Measurements from ENCODE around the gene UBE2J1.

Gene UBE2J1

DNA sequence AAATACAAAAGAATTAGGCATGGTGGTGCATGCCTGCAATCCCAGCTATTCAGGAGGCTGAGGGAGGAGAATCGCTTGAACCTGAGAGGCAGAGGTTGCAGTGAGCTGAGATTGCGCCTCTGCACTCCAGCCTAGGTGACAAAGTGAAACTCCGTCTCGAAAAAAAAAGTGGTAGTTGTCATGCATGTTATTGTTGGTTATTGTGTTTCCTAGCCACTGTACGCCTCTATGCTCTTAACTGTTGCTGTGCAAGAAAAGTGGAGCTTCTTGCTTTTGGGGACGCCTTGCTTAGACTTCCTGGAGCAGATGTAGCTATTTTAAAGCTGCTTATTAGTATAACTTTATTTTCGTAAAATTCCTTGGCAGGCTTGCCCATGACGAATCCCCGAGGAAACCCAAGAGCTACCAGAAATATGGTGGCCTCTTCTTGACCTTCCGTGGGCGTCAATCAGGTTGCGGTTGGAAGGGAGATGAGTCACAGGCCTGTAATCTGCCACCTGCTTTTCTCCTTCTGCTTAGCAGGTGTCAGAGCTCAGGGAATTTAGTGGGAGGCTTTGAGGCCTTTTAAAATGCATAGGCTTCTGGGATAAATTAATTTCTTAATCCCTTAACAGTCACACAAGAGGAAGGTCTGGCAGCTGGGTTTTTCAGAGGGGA is 54.7 kb downstream of the UBE2J1 start (continued):
- TF ChIP-seq ZEB2 (tag by site-specific recombination; IDR thresholded peaks at IDR 0.05): 0 out of 2 replicates have a peak, but pooled peaks have one; percentile 32
- no peak for TF ChIP-seq ZNF747 (tag by site-specific recombination; IDR thresholded peaks at IDR 0.05)
- TF ChIP-seq, protein P1, sequence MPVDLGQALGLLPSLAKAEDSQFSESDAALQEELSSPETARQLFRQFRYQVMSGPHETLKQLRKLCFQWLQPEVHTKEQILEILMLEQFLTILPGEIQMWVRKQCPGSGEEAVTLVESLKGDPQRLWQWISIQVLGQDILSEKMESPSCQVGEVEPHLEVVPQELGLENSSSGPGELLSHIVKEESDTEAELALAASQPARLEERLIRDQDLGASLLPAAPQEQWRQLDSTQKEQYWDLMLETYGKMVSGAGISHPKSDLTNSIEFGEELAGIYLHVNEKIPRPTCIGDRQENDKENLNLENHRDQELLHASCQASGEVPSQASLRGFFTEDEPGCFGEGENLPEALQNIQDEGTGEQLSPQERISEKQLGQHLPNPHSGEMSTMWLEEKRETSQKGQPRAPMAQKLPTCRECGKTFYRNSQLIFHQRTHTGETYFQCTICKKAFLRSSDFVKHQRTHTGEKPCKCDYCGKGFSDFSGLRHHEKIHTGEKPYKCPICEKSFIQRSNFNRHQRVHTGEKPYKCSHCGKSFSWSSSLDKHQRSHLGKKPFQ (tag by site-specific recombination; IDR thresholded peaks at IDR 0.05): no peak
- TF ChIP-seq KLF10 (tag by site-specific recombination; IDR thresholded peaks at IDR 0.05): peak; percentile 56; the same call in 1 of the 2 replicates
- TF ChIP-seq YY2 (tag by site-specific recombination; IDR thresholded peaks at IDR 0.05): no peak
- TF ChIP-seq ZNF335 (tag by site-specific recombination; conservative IDR thresholded peaks at IDR 0.05): no peak
- TF ChIP-seq ZBTB17 (tag by site-specific recombination; IDR thresholded peaks at IDR 0.05): peak; percentile 54
- TF ChIP-seq ZFP37 (tag by site-specific recombination; IDR thresholded peaks at IDR 0.05): peak; percentile 67; the same call in 1 of the 2 replicates
- peak; percentile 85 for TF ChIP-seq ZNF366 (tag by site-specific recombination; conservative IDR thresholded peaks at IDR 0.05)
- no peak for TF ChIP-seq ZFP69B (tag by site-specific recombination; IDR thresholded peaks at IDR 0.05)
- no peak for TF ChIP-seq ZNF394 (tag by site-specific recombination; IDR thresholded peaks at IDR 0.05; ENCODE audit: borderline replicate concordance)
- no peak for TF ChIP-seq ZNF302 (tag by site-specific recombination; IDR thresholded peaks at IDR 0.05; ENCODE audit: low read depth)
- TF ChIP-seq, protein P2, sequence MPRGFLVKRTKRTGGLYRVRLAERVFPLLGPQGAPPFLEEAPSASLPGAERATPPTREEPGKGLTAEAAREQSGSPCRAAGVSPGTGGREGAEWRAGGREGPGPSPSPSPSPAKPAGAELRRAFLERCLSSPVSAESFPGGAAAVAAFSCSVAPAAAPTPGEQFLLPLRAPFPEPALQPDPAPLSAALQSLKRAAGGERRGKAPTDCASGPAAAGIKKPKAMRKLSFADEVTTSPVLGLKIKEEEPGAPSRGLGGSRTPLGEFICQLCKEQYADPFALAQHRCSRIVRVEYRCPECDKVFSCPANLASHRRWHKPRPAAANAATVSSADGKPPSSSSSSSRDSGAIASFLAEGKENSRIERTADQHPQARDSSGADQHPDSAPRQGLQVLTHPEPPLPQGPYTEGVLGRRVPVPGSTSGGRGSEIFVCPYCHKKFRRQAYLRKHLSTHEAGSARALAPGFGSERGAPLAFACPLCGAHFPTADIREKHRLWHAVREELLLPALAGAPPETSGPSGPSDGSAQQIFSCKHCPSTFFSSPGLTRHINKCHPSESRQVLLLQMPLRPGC (tag by site-specific recombination; IDR thresholded peaks at IDR 0.05): peak; percentile 81
- peak; percentile 66 for TF ChIP-seq PRDM1 (tag by site-specific recombination; IDR thresholded peaks at IDR 0.05)
- TF ChIP-seq ZNF2 (tag by site-specific recombination; IDR thresholded peaks at IDR 0.05): no peak
- peak; percentile 88 for TF ChIP-seq ZNF843 (tag by site-specific recombination; IDR thresholded peaks at IDR 0.05)
- TF ChIP-seq ZNF324 (tag by site-specific recombination; IDR thresholded peaks at IDR 0.05): no peak
- TF ChIP-seq ZNF654 (tag by site-specific recombination; IDR thresholded peaks at IDR 0.05; ENCODE audit: low read depth): no peak
- TF ChIP-seq, protein P3, sequence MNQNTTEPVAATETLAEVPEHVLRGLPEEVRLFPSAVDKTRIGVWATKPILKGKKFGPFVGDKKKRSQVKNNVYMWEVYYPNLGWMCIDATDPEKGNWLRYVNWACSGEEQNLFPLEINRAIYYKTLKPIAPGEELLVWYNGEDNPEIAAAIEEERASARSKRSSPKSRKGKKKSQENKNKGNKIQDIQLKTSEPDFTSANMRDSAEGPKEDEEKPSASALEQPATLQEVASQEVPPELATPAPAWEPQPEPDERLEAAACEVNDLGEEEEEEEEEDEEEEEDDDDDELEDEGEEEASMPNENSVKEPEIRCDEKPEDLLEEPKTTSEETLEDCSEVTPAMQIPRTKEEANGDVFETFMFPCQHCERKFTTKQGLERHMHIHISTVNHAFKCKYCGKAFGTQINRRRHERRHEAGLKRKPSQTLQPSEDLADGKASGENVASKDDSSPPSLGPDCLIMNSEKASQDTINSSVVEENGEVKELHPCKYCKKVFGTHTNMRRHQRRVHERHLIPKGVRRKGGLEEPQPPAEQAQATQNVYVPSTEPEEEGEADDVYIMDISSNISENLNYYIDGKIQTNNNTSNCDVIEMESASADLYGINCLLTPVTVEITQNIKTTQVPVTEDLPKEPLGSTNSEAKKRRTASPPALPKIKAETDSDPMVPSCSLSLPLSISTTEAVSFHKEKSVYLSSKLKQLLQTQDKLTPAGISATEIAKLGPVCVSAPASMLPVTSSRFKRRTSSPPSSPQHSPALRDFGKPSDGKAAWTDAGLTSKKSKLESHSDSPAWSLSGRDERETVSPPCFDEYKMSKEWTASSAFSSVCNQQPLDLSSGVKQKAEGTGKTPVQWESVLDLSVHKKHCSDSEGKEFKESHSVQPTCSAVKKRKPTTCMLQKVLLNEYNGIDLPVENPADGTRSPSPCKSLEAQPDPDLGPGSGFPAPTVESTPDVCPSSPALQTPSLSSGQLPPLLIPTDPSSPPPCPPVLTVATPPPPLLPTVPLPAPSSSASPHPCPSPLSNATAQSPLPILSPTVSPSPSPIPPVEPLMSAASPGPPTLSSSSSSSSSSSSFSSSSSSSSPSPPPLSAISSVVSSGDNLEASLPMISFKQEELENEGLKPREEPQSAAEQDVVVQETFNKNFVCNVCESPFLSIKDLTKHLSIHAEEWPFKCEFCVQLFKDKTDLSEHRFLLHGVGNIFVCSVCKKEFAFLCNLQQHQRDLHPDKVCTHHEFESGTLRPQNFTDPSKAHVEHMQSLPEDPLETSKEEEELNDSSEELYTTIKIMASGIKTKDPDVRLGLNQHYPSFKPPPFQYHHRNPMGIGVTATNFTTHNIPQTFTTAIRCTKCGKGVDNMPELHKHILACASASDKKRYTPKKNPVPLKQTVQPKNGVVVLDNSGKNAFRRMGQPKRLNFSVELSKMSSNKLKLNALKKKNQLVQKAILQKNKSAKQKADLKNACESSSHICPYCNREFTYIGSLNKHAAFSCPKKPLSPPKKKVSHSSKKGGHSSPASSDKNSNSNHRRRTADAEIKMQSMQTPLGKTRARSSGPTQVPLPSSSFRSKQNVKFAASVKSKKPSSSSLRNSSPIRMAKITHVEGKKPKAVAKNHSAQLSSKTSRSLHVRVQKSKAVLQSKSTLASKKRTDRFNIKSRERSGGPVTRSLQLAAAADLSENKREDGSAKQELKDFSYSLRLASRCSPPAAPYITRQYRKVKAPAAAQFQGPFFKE (tag by site-specific recombination; IDR thresholded peaks at IDR 0.05; ENCODE audit: borderline replicate concordance): no peak
- TF ChIP-seq, protein P4, sequence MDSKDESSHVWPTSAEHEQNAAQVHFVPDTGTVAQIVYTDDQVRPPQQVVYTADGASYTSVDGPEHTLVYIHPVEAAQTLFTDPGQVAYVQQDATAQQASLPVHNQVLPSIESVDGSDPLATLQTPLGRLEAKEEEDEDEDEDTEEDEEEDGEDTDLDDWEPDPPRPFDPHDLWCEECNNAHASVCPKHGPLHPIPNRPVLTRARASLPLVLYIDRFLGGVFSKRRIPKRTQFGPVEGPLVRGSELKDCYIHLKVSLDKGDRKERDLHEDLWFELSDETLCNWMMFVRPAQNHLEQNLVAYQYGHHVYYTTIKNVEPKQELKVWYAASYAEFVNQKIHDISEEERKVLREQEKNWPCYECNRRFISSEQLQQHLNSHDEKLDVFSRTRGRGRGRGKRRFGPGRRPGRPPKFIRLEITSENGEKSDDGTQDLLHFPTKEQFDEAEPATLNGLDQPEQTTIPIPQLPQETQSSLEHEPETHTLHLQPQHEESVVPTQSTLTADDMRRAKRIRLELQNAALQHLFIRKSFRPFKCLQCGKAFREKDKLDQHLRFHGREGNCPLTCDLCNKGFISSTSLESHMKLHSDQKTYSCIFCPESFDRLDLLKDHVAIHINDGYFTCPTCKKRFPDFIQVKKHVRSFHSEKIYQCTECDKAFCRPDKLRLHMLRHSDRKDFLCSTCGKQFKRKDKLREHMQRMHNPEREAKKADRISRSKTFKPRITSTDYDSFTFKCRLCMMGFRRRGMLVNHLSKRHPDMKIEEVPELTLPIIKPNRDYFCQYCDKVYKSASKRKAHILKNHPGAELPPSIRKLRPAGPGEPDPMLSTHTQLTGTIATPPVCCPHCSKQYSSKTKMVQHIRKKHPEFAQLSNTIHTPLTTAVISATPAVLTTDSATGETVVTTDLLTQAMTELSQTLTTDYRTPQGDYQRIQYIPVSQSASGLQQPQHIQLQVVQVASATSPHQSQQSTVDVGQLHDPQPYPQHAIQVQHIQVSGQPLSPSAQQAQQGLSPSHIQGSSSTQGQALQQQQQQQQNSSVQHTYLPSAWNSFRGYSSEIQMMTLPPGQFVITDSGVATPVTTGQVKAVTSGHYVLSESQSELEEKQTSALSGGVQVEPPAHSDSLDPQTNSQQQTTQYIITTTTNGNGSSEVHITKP (tag by site-specific recombination; IDR thresholded peaks at IDR 0.05): no peak; the same call in 1 of the 2 replicates
- TF ChIP-seq ZNF10 (tag by site-specific recombination; IDR thresholded peaks at IDR 0.05): peak; percentile 89
- TF ChIP-seq ZNF548 (tag by site-specific recombination; IDR thresholded peaks at IDR 0.05): no peak
- TF ChIP-seq, protein P5, sequence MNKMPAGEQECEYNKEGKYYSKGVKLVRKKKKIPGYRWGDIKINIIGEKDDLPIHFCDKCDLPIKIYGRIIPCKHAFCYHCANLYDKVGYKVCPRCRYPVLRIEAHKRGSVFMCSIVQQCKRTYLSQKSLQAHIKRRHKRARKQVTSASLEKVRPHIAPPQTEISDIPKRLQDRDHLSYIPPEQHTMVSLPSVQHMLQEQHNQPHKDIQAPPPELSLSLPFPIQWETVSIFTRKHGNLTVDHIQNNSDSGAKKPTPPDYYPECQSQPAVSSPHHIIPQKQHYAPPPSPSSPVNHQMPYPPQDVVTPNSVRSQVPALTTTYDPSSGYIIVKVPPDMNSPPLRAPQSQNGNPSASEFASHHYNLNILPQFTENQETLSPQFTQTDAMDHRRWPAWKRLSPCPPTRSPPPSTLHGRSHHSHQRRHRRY (tag by site-specific recombination; IDR thresholded peaks at IDR 0.05): no peak
- no peak for TF ChIP-seq ZNF473 (tag by site-specific recombination; IDR thresholded peaks at IDR 0.05)
- no peak for TF ChIP-seq ZNF777 (tag by site-specific recombination; IDR thresholded peaks at IDR 0.05; ENCODE audit: borderline replicate concordance)

Measured in HEK293 (cell line).